Measurements from ENCODE around the gene OGG1.

OGG1 gene

GRCh38 chr3:9777694-9778021 is 27.9 kb downstream of the OGG1 start:
- H3K27ac ChIP-seq (ENCODE audit: extremely low read depth, low read depth, low read length), result no peak overlapping the region
- no peaks in the 10 kb centered on the region for H3K9me3 ChIP-seq (ENCODE audit: control insufficient read depth, insufficient read depth, low read depth, low read length)
- no peak for TF ChIP-seq TCF7L2 (IDR thresholded peaks at IDR 0.05; ENCODE audit: borderline replicate concordance, low read depth, low read length)
- TF ChIP-seq ZSCAN30 (tag by site-specific recombination; IDR thresholded peaks at IDR 0.05), result no peak
- no peak for TF ChIP-seq OSR2 (tag by site-specific recombination; IDR thresholded peaks at IDR 0.05)
- TF ChIP-seq FEZF1 (tag by site-specific recombination; IDR thresholded peaks at IDR 0.05), result no peak
- TF ChIP-seq ZNF580 (tag by site-specific recombination; IDR thresholded peaks at IDR 0.05), result no peak
- TF ChIP-seq ZNF707 (tag by site-specific recombination; IDR thresholded peaks at IDR 0.05), result no peak
- TF ChIP-seq ZBTB6 (tag by site-specific recombination; IDR thresholded peaks at IDR 0.05), result no peak
- TF ChIP-seq OVOL3 (tag by site-specific recombination; IDR thresholded peaks at IDR 0.05), result no peak
- TF ChIP-seq SETDB1 (IDR thresholded peaks at IDR 0.05; ENCODE audit: insufficient read length, low read length), result no peak
- no peak for TF ChIP-seq ZSCAN4 (tag by site-specific recombination; IDR thresholded peaks at IDR 0.05)
- TF ChIP-seq HOXD13 (CRISPR knock-in tag; IDR thresholded peaks at IDR 0.05; ENCODE audit: borderline replicate concordance), result no peak
- no peak for TF ChIP-seq ZNF768 (tag by site-specific recombination; IDR thresholded peaks at IDR 0.05)
- no peak for TF ChIP-seq ZNF510 (tag by site-specific recombination; IDR thresholded peaks at IDR 0.05; ENCODE audit: insufficient replicate concordance)
- TF ChIP-seq PRDM6 (tag by site-specific recombination; IDR thresholded peaks at IDR 0.05), result no peak
- no peak for TF ChIP-seq ZNF701 (tag by site-specific recombination; IDR thresholded peaks at IDR 0.05)
- no peak for TF ChIP-seq ZNF521 (tag by site-specific recombination; IDR thresholded peaks at IDR 0.05)
- ChIA-PET CTCF (interaction anchor here (0.6 to 0.7 kb wide), 2 partner anchors 46 to 174 kb away, joined by 3 read pairs; partner anchors contain the start of genes BRPF1 and PRRT3), POLR2A (no interaction called here)
- H3K36me3 ChIP-seq (ENCODE audit: control insufficient read depth in 2 of 2, insufficient read depth in 1 of 2, low read length in 2 of 2), result peaks cover 10 to 35% of the 10 kb centered on the region in 2 experiments; a peak in 2 of 3 replicates
- H3K4me1 ChIP-seq (ENCODE audit: control insufficient read depth, insufficient read depth, low read length), result no peaks in the 10 kb centered on the region
- no peak overlapping the region for H3K4me3 ChIP-seq (ENCODE audit: low read depth, low read length)

GRCh38 chr3:9778143-9779074 is 28.7 kb downstream of the OGG1 start:
- no peaks in the 10 kb centered on the region for H3K4me1 ChIP-seq (ENCODE audit: control insufficient read depth, insufficient read depth, low read length)
- CTCF ChIA-PET, result interaction anchor here (0.6 kb wide), 1 partner anchor 174 kb away, joined by 3 read pairs; the partner anchor contains the start of gene PRRT3
- no peak overlapping the region for H3K4me3 ChIP-seq (ENCODE audit: low read depth, low read length)
- no peaks in the 10 kb centered on the region for H3K9me3 ChIP-seq (ENCODE audit: control insufficient read depth, insufficient read depth, low read depth, low read length)
- TF ChIP-seq ZNF132 (tag by site-specific recombination; IDR thresholded peaks at IDR 0.05; ENCODE audit: borderline replicate concordance) (no peak), ZNF23 (tag by site-specific recombination; IDR thresholded peaks at IDR 0.05; ENCODE audit: borderline replicate concordance) (no peak), EGR2 (tag by site-specific recombination; IDR thresholded peaks at IDR 0.05; ENCODE audit: low read depth) (0 out of 2 replicates have a peak, but pooled peaks have one; percentile 22), ZFHX2 (tag by site-specific recombination; conservative IDR thresholded peaks at IDR 0.05) (peak; percentile 48; the same call in 1 of the 2 replicates), ZIC2 (tag by site-specific recombination; IDR thresholded peaks at IDR 0.05) (peak; percentile 32; the same call in 1 of the 2 replicates), TSHZ1 (tag by site-specific recombination; IDR thresholded peaks at IDR 0.05; ENCODE audit: borderline replicate concordance) (no peak), OSR2 (tag by site-specific recombination; IDR thresholded peaks at IDR 0.05) (no peak)
- POLR2A ChIA-PET, result interaction anchor here (0.6 kb wide), 1 partner anchor 9 kb away, joined by 3 read pairs; the partner anchor contains the start of gene CAMK1
- no peak overlapping the region for H3K27ac ChIP-seq (ENCODE audit: extremely low read depth, low read depth, low read length)
- peaks cover 10 to 42% of the 10 kb centered on the region in 2 experiments; a peak in 2 of 3 replicates for H3K36me3 ChIP-seq (ENCODE audit: control insufficient read depth in 2 of 2, insufficient read depth in 1 of 2, low read length in 2 of 2)

Measured in HEK293 (cell line).